HUES6 (cell line): Measurements from ENCODE around the gene BCL7B.
A peak's percentile ranks its signal among the peaks of the same experiment; 100 is the strongest.

Experiments used
- H3K27ac ChIP-seq: 2 replicates; pipeline ENCODE4 v1.7.0; 2013; ENCODE audit warnings: low read depth, mild to moderate bottlenecking, low read length, inconsistent platforms
- H3K27me3 ChIP-seq: 2 replicates; pipeline ENCODE4 v1.6.1; 2013; ENCODE audit warnings: low read length; ENCODE audit not compliant: control insufficient read depth, insufficient read depth
- H3K36me3 ChIP-seq: 2 replicates; pipeline ENCODE4 v1.6.1; 2013; ENCODE audit warnings: low read length; ENCODE audit not compliant: control insufficient read depth, insufficient read depth
- H3K4me1 ChIP-seq: 2 replicates; pipeline ENCODE4 v1.6.1; 2013; ENCODE audit warnings: low read length; ENCODE audit not compliant: control insufficient read depth, insufficient read depth
- H3K4me3 ChIP-seq: 2 replicates; pipeline ENCODE4 v1.5.1; 2013; ENCODE audit warnings: low read depth, low read length
- H3K9ac ChIP-seq: one replicate; pipeline ENCODE4 v1.6.1; 2013; ENCODE audit warnings: mild to moderate bottlenecking, low read length
- H3K9me3 ChIP-seq: 2 replicates; pipeline ENCODE4 v1.6.1; 2013; ENCODE audit warnings: low read depth, low read length; ENCODE audit not compliant: control insufficient read depth, insufficient read depth

The BCL7B gene

GRCh38 chr7:73557397-73558257 lies at the start of gene BCL7B:
BCL7B (minus strand) TSS chr7:73557690; CDS start chr7:73557578, 112 bp downstream.
- Histone ChIP-seq H3K36me3 (0 out of 2 replicates have a peak, but pooled peaks cover 2% of the 10 kb centered on the region), H3K4me1 (no peaks in the 10 kb centered on the region), H3K9me3 (no peaks in the 10 kb centered on the region), H3K27me3 (peaks cover 11% of the 10 kb centered on the region), H3K4me3 (peak within 1 kb of the TSS; percentile 62), H3K9ac (peak within 1 kb of the TSS; percentile 94), H3K27ac (peak within 1 kb of the TSS; percentile 95; the same call in 1 of the 2 replicates)

DNA sequence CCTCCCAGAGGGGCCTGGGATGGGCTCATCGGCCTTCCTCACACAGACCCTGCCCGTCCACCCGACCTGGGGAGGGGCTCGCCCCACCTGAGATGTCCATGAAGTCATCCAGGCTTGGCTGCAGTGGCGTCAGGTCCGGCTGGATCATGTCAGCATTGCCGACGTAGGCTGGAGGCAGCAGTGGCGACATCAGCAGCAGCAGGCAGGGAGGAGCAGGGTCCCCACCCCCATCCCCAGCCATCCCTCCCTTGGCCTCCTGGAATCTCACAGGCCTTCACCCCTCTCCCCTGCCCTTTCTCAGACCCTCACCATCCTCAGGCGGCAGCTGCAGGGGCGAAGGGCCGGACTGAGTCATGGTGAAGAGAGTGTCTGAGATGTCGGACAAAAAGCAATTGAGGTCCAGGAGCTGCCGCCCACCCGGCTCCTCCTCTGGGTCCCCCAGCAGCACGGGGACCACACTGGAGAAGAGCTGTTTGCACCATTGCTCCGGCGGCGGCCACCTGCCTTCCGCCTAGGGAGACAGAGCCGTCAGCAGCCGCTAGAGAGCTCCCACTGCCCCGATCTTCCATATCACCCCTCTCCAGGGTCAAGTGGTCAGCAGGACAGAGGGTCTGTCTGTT lies 48.2 kb upstream of the BCL7B start:
- Histone ChIP-seq H3K4me3 (no peak overlapping the region), H3K36me3 (no peaks in the 10 kb centered on the region), H3K9ac (no peak overlapping the region), H3K27ac (no peak overlapping the region), H3K27me3 (no peaks in the 10 kb centered on the region), H3K9me3 (no peaks in the 10 kb centered on the region), H3K4me1 (peaks cover 6% of the 10 kb centered on the region; the same call in 1 of the 2 replicates)

DNA sequence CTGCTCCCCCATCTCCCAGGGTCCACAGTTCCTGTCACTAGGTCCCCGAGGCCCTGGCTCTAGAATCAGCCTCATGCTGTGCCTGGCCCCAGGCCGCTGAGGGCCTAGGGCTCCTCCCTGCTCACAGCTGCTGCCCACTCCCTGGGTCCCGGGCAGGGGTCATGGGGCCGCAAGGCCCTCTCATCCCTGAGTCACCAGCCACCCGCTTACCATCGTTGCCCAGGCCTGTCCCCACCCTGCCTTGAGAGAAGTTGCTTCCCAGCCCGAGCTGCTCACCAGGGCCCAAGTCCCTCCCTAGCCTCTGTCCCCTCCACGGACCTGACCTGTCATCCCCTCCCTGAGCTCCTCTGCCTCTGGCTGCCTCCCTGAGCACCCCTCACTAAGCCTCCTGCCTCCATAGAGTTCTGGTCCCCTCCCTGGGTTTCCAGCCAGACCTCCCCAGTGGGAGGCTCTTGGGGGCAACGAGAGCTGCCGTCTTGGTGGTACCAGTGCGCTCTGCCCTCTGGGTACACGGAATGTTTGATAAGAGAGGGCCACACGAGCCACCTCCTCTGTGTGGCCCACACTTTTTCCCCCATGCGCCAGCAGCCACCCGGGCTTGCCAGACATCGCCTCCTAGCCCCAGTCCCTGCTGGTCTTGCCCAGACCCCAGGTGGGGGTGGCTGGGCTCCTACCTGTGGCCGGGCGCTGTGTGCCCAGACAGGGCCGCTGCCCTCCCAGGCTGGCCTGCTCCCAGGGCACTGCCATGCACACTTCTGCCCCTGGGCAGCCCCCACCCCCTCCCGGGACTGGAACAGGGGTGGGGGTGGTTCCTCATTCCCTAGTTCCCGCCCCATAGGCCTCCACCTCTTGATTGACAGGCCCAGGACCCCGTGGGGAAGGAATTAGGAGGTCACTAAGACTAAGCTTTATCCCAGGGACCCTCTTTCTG lies 45.5 kb upstream of the BCL7B start:
- Histone ChIP-seq H3K27ac (no peak overlapping the region), H3K4me3 (no peak overlapping the region), H3K27me3 (peaks cover 10% of the 10 kb centered on the region; the same call in 1 of the 2 replicates), H3K9ac (no peak overlapping the region), H3K4me1 (peaks cover 6% of the 10 kb centered on the region; the same call in 1 of the 2 replicates), H3K36me3 (no peaks in the 10 kb centered on the region), H3K9me3 (no peaks in the 10 kb centered on the region)

- Histone ChIP-seq H3K4me3 (no peak overlapping the region), H3K4me1 (peaks cover 6% of the 10 kb centered on the region; the same call in 1 of the 2 replicates), H3K9ac (no peak overlapping the region), H3K27me3 (peaks cover 13% of the 10 kb centered on the region; the same call in 1 of the 2 replicates), H3K27ac (no peak overlapping the region), H3K36me3 (no peaks in the 10 kb centered on the region), H3K9me3 (no peaks in the 10 kb centered on the region)
Observed at GRCh38 chr7:73599916-73600315, 42.4 kb upstream of the BCL7B start.

GRCh38 chr7:73599151-73599882 lies 41.8 kb upstream of the BCL7B start:
- peaks cover 13% of the 10 kb centered on the region; the same call in 1 of the 2 replicates for H3K27me3 ChIP-seq
- no peaks in the 10 kb centered on the region for H3K36me3 ChIP-seq
- no peak overlapping the region for H3K4me3 ChIP-seq
- H3K27ac ChIP-seq: no peak overlapping the region
- H3K9ac ChIP-seq: no peak overlapping the region
- no peaks in the 10 kb centered on the region for H3K9me3 ChIP-seq
- H3K4me1 ChIP-seq: peaks cover 6% of the 10 kb centered on the region; the same call in 1 of the 2 replicates

GRCh38 chr7:73597978-73598782 lies 40.7 kb upstream of the BCL7B start:
- Histone ChIP-seq H3K36me3 (no peaks in the 10 kb centered on the region), H3K4me3 (no peak overlapping the region), H3K9me3 (no peaks in the 10 kb centered on the region), H3K9ac (no peak overlapping the region), H3K4me1 (peaks cover 4% of the 10 kb centered on the region; the same call in 1 of the 2 replicates), H3K27me3 (peaks cover 13% of the 10 kb centered on the region; the same call in 1 of the 2 replicates), H3K27ac (no peak overlapping the region)

DNA sequence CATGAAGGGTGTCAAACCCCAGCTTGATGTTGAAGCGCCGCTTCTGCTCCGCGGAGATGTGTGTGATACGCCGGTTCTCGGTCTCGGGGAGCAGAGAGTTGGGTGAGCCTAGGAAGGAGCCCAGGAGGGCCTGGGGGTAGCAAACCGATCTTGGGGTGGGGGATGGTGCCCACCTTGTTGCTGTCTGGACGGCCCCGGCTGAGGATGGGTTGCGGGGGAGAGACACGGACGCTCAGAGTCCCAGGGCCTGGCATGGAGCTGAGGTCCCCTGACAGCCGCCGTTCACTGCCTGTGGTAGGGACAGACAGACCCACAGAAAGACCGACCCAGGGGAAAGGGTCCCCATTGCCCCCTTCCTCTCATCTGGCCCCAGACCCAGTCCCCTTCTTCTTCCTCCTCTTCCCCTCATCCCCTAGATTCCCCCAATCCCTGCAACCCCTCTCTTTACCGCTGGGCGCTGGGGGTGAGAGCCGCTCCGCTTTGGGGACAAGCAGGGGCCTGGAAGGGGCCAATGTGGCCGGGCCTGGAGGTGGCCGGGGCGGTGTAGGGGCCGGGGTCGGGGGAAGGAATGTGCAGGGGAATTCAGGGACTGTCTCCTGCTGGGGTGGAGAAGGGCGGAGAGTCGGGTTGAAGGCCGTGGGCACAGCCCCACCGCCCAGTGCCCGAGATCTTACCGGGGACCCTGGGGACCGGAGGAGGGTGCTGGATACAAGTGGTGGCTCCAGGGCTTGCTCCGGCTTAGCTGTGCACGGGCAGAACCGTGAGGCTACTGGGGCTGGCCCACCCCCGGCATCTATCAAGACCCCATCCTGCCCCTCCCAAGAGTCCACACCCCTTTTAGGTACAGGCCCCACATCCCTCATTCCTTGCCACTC lies 38.9 kb upstream of the BCL7B start:
- H3K4me3 ChIP-seq: no peak overlapping the region
- H3K4me1 ChIP-seq: no peaks in the 10 kb centered on the region
- H3K27me3 ChIP-seq: peaks cover 13% of the 10 kb centered on the region; the same call in 1 of the 2 replicates
- no peaks in the 10 kb centered on the region for H3K36me3 ChIP-seq
- H3K27ac ChIP-seq: no peak overlapping the region
- H3K9ac ChIP-seq: no peak overlapping the region
- H3K9me3 ChIP-seq: no peaks in the 10 kb centered on the region

GRCh38 chr7:73595358-73595757 lies 37.9 kb upstream of the BCL7B start:
- H3K27ac ChIP-seq: no peak overlapping the region
- peaks cover 13% of the 10 kb centered on the region; the same call in 1 of the 2 replicates for H3K27me3 ChIP-seq
- no peaks in the 10 kb centered on the region for H3K36me3 ChIP-seq
- no peak overlapping the region for H3K4me3 ChIP-seq
- no peaks in the 10 kb centered on the region for H3K9me3 ChIP-seq
- no peaks in the 10 kb centered on the region for H3K4me1 ChIP-seq
- H3K9ac ChIP-seq: no peak overlapping the region
